Endothelial cell of umbilical vein (primary cell): ENCODE measurements around the gene PDGFRB. TPM values are rescaled to one million over a fixed set of nuclear protein-coding genes. Genes with fewer than 3 reads are reported as not detected.

Experiments
- BruUV-seq: library from RNA; stranded (reverse); fragments of 400-500 nt; replicated peaks from 2 replicates; lab custom pipeline; 2021; lab: Mats Ljungman, UMichigan
- CTCF ChIA-PET: fragments of 300-600, 350-600 bp; sonication (Branson Sonifier 250); formaldehyde crosslinking; loops from one replicate; lab custom pipeline; 2021; ENCODE audit warnings: antibody characterized with exemption, inconsistent platforms; lab: Charles Lee
- POLR2A ChIA-PET: fragments of 300-600, 350-600 bp; sonication (Branson Sonifier 250); formaldehyde crosslinking; loops from one replicate; lab custom pipeline; 2021; ENCODE audit warnings: antibody characterized with exemption, inconsistent platforms; lab: Charles Lee
- DNase-seq: peaks from one replicate; pipeline ENCODE4 v3.0.0-alpha.2; 2011; ENCODE audit warnings: low read depth, low spot score
- FAIRE-seq: peaks from 2 replicates; lab custom pipeline; 2011; peaks lifted over from hg19 to GRCh38; lab: Jason Lieb, UNC
- H2AFZ ChIP-seq: 2 replicates; pipeline ENCODE4 v1.6.0; 2012; ENCODE audit warnings: low read depth, low read length, control low read depth, inconsistent platforms
- H3K27ac ChIP-seq: 2 replicates; pipeline ENCODE4 v1.5.1; 2011; ENCODE audit warnings: low read depth, mild to moderate bottlenecking, control low read depth, low read length, moderate library complexity; ENCODE audit not compliant: insufficient read depth
- H3K27me3 ChIP-seq, 2 experiments: 2 replicates each; pipeline versions ENCODE4 v1.6.0 to v1.6.1; 2011; ENCODE audit warnings: low read length in 2 of 2, mixed read lengths in 1 of 2; ENCODE audit not compliant: control insufficient read depth in 2 of 2, insufficient read depth in 2 of 2
- H3K36me3 ChIP-seq, 2 experiments: 2 replicates in 1 of 2; 3 replicates in 1 of 2; pipeline ENCODE4 v1.5.1; 2011; ENCODE audit warnings: low read length in 2 of 2, mild to moderate bottlenecking in 1 of 2, moderate library complexity in 1 of 2; ENCODE audit not compliant: control insufficient read depth in 2 of 2, insufficient read depth in 2 of 2; ENCODE audit errors: extremely low read depth in 1 of 2
- H3K4me1 ChIP-seq: 3 replicates; pipeline ENCODE4 v1.5.1; 2011; ENCODE audit warnings: mild to moderate bottlenecking, low read length; ENCODE audit not compliant: control insufficient read depth, insufficient read depth; ENCODE audit errors: extremely low read depth
- H3K4me2 ChIP-seq: 2 replicates; pipeline ENCODE4 v1.6.1; 2011; ENCODE audit warnings: low read length, control low read depth, mixed read lengths; ENCODE audit not compliant: insufficient read depth
- H3K4me3 ChIP-seq, 3 experiments: fragments of 200-600 bp in 1 of 3; sonication (generic), shearing (Covaris generic) in 1 of 3; replicated peaks in 1 of 3; 2 replicates each; pipeline ENCODE4 v1.5.1; 2011 to 2016; ENCODE audit warnings: control low read depth in 3 of 3, low read length in 3 of 3, mild to moderate bottlenecking in 2 of 3, inconsistent platforms in 1 of 3, low read depth in 1 of 3, moderate library complexity in 1 of 3; ENCODE audit not compliant: insufficient read depth in 1 of 3
- H3K79me2 ChIP-seq: 2 replicates; pipeline ENCODE4 v1.6.0; 2012; ENCODE audit warnings: low read length, inconsistent platforms; ENCODE audit not compliant: control insufficient read depth, insufficient read depth
- H3K9ac ChIP-seq: replicated peaks from 2 replicates; pipeline ENCODE3; 2011; ENCODE audit warnings: low read length, control low read depth; ENCODE audit not compliant: insufficient read depth; ENCODE audit errors: extremely low read depth
- H3K9me1 ChIP-seq: replicated peaks from 3 replicates; pipeline ENCODE4 v1.6.0; 2011; ENCODE audit warnings: mild to moderate bottlenecking, low read length; ENCODE audit not compliant: control insufficient read depth, insufficient read depth; ENCODE audit errors: extremely low read depth
- H3K9me3 ChIP-seq: replicated peaks from 2 replicates; pipeline ENCODE4 v1.5.1; 2012; ENCODE audit warnings: low read length, inconsistent platforms; ENCODE audit not compliant: control insufficient read depth, insufficient read depth
- H4K20me1 ChIP-seq: replicated peaks from 2 replicates; pipeline ENCODE3; 2011; ENCODE audit warnings: mild to moderate bottlenecking, low read length; ENCODE audit not compliant: control insufficient read depth, insufficient read depth; ENCODE audit errors: extremely low read depth
- CTCF ChIP-seq, 2 donors: IDR thresholded peaks; 1 replicate in 1 of 2; 2 replicates in 1 of 2; pipeline ENCODE4 v1.5.1; 2011; ENCODE audit warnings: low read length in 2 of 2, mild to moderate bottlenecking in 2 of 2, moderate library complexity in 2 of 2, control low read depth in 1 of 2, inconsistent platforms in 1 of 2, low read depth in 1 of 2; ENCODE audit not compliant: insufficient read depth in 1 of 2; ENCODE audit errors: extremely low read depth in 1 of 2
- EZH2 ChIP-seq: IDR thresholded peaks from 2 replicates; pipeline ENCODE4 v1.6.1; 2012; ENCODE audit warnings: borderline replicate concordance, low read depth, mild to moderate bottlenecking, moderate library complexity, low read length, inconsistent platforms; ENCODE audit not compliant: severe bottlenecking
- FOS ChIP-seq: IDR thresholded peaks from 2 replicates; pipeline ENCODE4 v1.6.1; 2011; ENCODE audit warnings: mild to moderate bottlenecking, low read length, moderate library complexity, borderline replicate concordance; ENCODE audit not compliant: insufficient read depth
- GATA2 ChIP-seq: IDR thresholded peaks from 2 replicates; pipeline ENCODE4 v1.7.0; 2011; ENCODE audit warnings: low read depth, mild to moderate bottlenecking, moderate library complexity, mixed read lengths, low read length; ENCODE audit not compliant: insufficient read length, insufficient read depth
- JUN ChIP-seq: IDR thresholded peaks from 2 replicates; pipeline ENCODE4 v1.6.1; 2011; ENCODE audit warnings: borderline replicate concordance, low read depth; ENCODE audit not compliant: insufficient read length, insufficient read depth
- MAX ChIP-seq: IDR thresholded peaks from 2 replicates; pipeline ENCODE4 v1.6.1; 2011; ENCODE audit not compliant: insufficient read depth, insufficient read length
- MYC ChIP-seq: IDR thresholded peaks from one replicate; pipeline ENCODE4 v1.6.1; 2011; ENCODE audit warnings: mild to moderate bottlenecking, low read depth, low read length
- POLR2A ChIP-seq: IDR thresholded peaks from 2 replicates; pipeline ENCODE4 v1.6.1; 2012; ENCODE audit warnings: low read depth, mild to moderate bottlenecking, control low read depth, low read length
- POLR2AphosphoS5 ChIP-seq: IDR thresholded peaks from 2 replicates; pipeline ENCODE4 v1.6.1; 2012; ENCODE audit warnings: low read depth, mild to moderate bottlenecking, control low read depth, low read length, moderate library complexity; ENCODE audit not compliant: insufficient read depth
- dilution Hi-C: fragments of 300-500 bp; cut with MboI; formaldehyde crosslinking; loops from one replicate; pipeline ENCODE4 v1.15.0; 2019; ENCODE audit warnings: low sequenced_read_pairs; ENCODE audit not compliant: extremely low pct_ligation_motif_present
- intact Hi-C: fragments of 100-400 bp; cut with micrococcal nuclease; formaldehyde crosslinking; loops from one replicate; pipeline ENCODE4 v1.10.0; 2022
- polyA plus RNA-seq, 4 experiments: library from polyadenylated mRNA; depleted of rRNA in 3 of 4; stranded (reverse) in 3 of 4; unstranded in 1 of 4; fragments of >200 nt; gene quantifications; 2 replicates each; pipeline versions ENCODE4 v1.2.1 to v1.2.3, GENCODE V29; 2011 to 2012; ENCODE audit warnings: missing spikeins in 1 of 4
- total RNA-seq: library from RNA; stranded (reverse); gene quantifications from 2 replicates; pipeline ENCODE4 v1.2.3, GENCODE V29; 2021

PDGFRB gene
- total and polyA plus RNA-seq, 2 donors (not counting 3 experiments of a cell fraction or from before 2014, with no cell fraction given): 1.4 to 1.7 TPM

DNA sequence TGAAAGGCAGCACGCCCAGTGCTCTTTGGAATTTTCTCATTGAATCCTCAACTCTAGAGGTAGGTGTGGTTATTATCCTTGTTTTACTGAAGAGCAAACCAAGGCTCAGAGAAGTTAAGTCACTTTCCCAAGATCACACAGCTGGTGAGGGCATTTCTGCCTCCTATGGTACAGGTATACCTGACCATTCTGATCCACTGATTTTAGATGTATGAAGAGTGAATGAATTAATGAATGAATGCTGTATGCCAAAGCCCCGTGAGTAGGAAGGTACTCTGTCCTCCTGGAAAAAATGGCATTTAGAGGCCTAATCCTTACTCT is 51.1 kb downstream of the PDGFRB start:
- no peaks in the 10 kb centered on the region for H3K9me1 ChIP-seq
- TF ChIP-seq EZH2 (no peak), MYC (no peak), FOS (no peak), GATA2 (no peak), MAX (no peak)
- no peak for DNase-seq
- dilution Hi-C loops: no loop called here
- H2AFZ ChIP-seq: no peak overlapping the region
- no TSS peak for BruUV-seq
- no peak overlapping the region for H3K4me2 ChIP-seq
- no peaks in the 10 kb centered on the region for H3K9me3 ChIP-seq
- CTCF ChIA-PET: no interaction called here
- no peaks in the 10 kb centered on the region for H3K79me2 ChIP-seq
- intact Hi-C loops: no loop called here
- no peak overlapping the region for H3K9ac ChIP-seq
- POLR2A ChIA-PET: no interaction called here
- H3K27ac ChIP-seq: no peak overlapping the region
- no peaks in the 10 kb centered on the region for H3K4me1 ChIP-seq
- H3K36me3 ChIP-seq: no peaks in the 10 kb centered on the region
- no peak overlapping the region for H3K4me3 ChIP-seq
- FAIRE-seq: no peak
- H4K20me1 ChIP-seq: no peaks in the 10 kb centered on the region
- H3K27me3 ChIP-seq: peaks cover 1 to 4% of the 10 kb centered on the region in 2 experiments

GRCh38 chr5:150103678-150104549 is 51.7 kb downstream of the PDGFRB start:
- ChIA-PET POLR2A (no interaction called here), CTCF (interaction anchor here (1.2 kb wide), 1 partner anchor 26 kb away, joined by 3 read pairs; no protein-coding TSS in a partner anchor)
- Histone ChIP-seq H3K9me1 (no peaks in the 10 kb centered on the region), H2AFZ (no peak overlapping the region), H3K4me3 (no peak overlapping the region), H3K36me3 (no peaks in the 10 kb centered on the region), H3K4me2 (no peak overlapping the region), H3K4me1 (no peaks in the 10 kb centered on the region), H3K79me2 (no peaks in the 10 kb centered on the region), H3K9me3 (no peaks in the 10 kb centered on the region), H3K27ac (no peak overlapping the region), H4K20me1 (no peaks in the 10 kb centered on the region), H3K9ac (no peak overlapping the region), H3K27me3 (no peaks in the 10 kb centered on the region)
- no peak for DNase-seq
- BruUV-seq: no TSS peak
- TF ChIP-seq POLR2A (no peak), JUN (no peak), MYC (no peak), MAX (no peak), GATA2 (no peak), FOS (no peak), POLR2AphosphoS5 (no peak), EZH2 (no peak), CTCF (IDR thresholded peaks at IDR 0.05; ENCODE audit: extremely low read depth in 1 of 2, insufficient read depth in 1 of 2, low read depth in 1 of 2, low read length in 2 of 2) (no peak)
- intact Hi-C loops: no loop called here
- FAIRE-seq: no peak
- dilution Hi-C loops: no loop called here
